Transverse colon (tissue), 4 donors: ENCODE data around the gene PCDHGB4. TPM values are rescaled to one million over a fixed set of nuclear protein-coding genes. Genes with fewer than 3 reads are reported as not detected.
"Not testable (repeated sequence)": the region's sequence is repeated elsewhere in the genome, so short reads cannot be mapped to it uniquely, and the experiment has no call there.

Experiments
- DNase-seq: peaks from one replicate; pipeline ENCODE4 v3.0.0-alpha.2; 2019
- H3K27ac ChIP-seq, 4 donors: fragments of 200-600 bp; sonication (generic); 2 replicates each; pipeline ENCODE4 v1.5.1; 2016 to 2018; ENCODE audit warnings: inconsistent platforms in 4 of 4
- H3K27me3 ChIP-seq: fragments of 200-600 bp; sonication (generic); 2 replicates; pipeline ENCODE4 v1.5.1; 2017; ENCODE audit warnings: inconsistent platforms
- H3K36me3 ChIP-seq, 4 donors: fragments of 200-600 bp; sonication (generic); 2 replicates each; pipeline ENCODE4 v1.5.1; 2017 to 2019; ENCODE audit warnings: inconsistent platforms in 4 of 4
- H3K4me1 ChIP-seq, 4 donors: fragments of 200-600 bp; sonication (generic); 2 replicates each; pipeline ENCODE4 v1.5.1; 2017 to 2020; ENCODE audit warnings: inconsistent platforms in 4 of 4
- H3K4me3 ChIP-seq, 4 donors: fragments of 200-600 bp; sonication (generic); 1 replicate in 1 of 4; 2 replicates in 3 of 4; pipeline versions ENCODE4 v1.5.1 to v1.6.1; 2017 to 2019; ENCODE audit warnings: inconsistent platforms in 4 of 4
- H3K9me3 ChIP-seq, 2 donors: fragments of 200-600 bp; sonication (generic); 2 replicates each; pipeline ENCODE4 v1.5.1; 2017 to 2019; ENCODE audit warnings: inconsistent platforms in 2 of 2
- EP300 ChIP-seq: sonication (generic); formaldehyde crosslinking; IDR thresholded peaks from one replicate; pipeline ENCODE4 v1.6.1; 2017; ENCODE audit warnings: antibody characterized with exemption, low read depth
- POLR2A ChIP-seq: fragments of 450-650 bp; IDR thresholded peaks from one replicate; pipeline ENCODE4 v1.6.1; 2016; ENCODE audit warnings: antibody characterized with exemption, mild to moderate bottlenecking, moderate library complexity
- POLR2AphosphoS5 ChIP-seq, 3 donors: sonication (generic); formaldehyde crosslinking; IDR thresholded peaks; one replicate each; pipeline ENCODE4 v1.6.1; 2016; ENCODE audit warnings: antibody characterized with exemption in 3 of 3
- WGBS, 2 donors: methylation state at CpG; one replicate each; pipeline ENCODE4 v1.1.5; 2018; ENCODE audit warnings: low coverage in 1 of 2; 5-methylcytosine and 5-hydroxymethylcytosine counted together
- in situ Hi-C, 4 donors: fragments of 200-750 bp; cut with MboI; loops; one replicate each; pipeline versions ENCODE4 v1.15.0 to v1.15.1; 2017; ENCODE audit warnings: low sequenced_read_pairs in 3 of 4, low pct_ligation_motif_present in 1 of 4, low pct_unique_long_range_greater_than_20kb in 1 of 4
- intact Hi-C: fragments of 100-400 bp; cut with DNase I; formaldehyde crosslinking; loops from one replicate; pipeline ENCODE4 v1.15.1; 2023; ENCODE audit warnings: low total_unique reads
- total RNA-seq, 4 donors: library from RNA; depleted of rRNA; stranded (reverse); fragments of >200 nt; gene quantifications; one replicate each; pipeline ENCODE4 v1.1.0, GENCODE V29; 2016
- TF ChIP-seq, protein P1 (sequence below), 5 experiments: fragments of 200-600 bp in 3 of 5; fragments of 450-650 bp in 2 of 5; sonication (generic) in 3 of 5; IDR thresholded peaks; 1 replicate in 2 of 5; 2 replicates in 3 of 5; pipeline ENCODE4 v1.5.1; 2016 to 2017; ENCODE audit warnings: antibody characterized with exemption in 5 of 5, inconsistent platforms in 3 of 5, mild to moderate bottlenecking in 2 of 5, moderate library complexity in 1 of 5

The PCDHGB4 gene
- 1 to 10 TPM in 2 of 4 donors, under 1 TPM in 2; 0.40 to 4.4 (median 2.4) TPM for total RNA-seq

DNA sequence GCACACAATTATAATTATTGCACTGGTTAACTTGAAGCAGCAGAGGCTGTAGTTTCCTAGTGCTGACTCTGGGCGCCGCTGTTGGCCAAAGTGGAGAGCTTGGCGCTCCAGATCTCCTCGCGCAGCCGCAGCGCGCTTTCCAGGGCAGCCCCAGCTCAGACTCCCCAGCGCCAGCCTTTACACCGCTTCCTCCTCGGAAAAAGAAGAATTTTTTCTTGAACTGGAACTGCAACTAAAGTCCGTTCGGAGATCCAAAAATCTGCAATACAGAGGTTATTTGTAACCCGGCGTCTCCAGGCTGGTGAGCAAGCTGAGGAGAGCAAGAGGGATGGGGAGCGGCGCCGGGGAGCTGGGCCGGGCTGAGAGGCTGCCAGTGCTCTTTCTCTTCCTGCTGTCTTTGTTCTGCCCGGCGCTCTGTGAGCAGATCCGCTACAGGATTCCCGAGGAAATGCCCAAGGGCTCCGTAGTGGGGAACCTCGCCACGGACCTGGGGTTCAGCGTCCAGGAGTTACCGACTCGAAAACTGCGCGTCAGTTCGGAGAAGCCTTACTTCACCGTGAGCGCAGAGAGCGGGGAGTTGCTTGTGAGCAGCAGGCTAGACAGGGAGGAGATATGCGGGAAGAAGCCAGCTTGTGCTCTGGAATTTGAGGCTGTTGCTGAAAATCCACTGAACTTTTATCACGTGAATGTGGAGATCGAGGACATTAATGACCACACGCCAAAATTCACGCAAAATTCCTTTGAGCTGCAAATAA, at the start of gene PCDHGB4:
TSS of gene PCDHGB4 (plus strand) at position 142 of the 755 bp plus-strand sequence. CDS start at position 329, 187 bp downstream.
- in situ Hi-C loops = loop anchor here in 1 of 4 donors (25.0 kb wide), 1 partner anchor 175 kb away; the partner anchor contains the start of genes PCDHB12, PCDHB13 and PCDHB14
- intact Hi-C loops, H3K27ac ChIP-seq, DNase-seq, H3K27me3 ChIP-seq, H3K36me3 ChIP-seq, H3K4me1 ChIP-seq: not testable (repeated sequence)
- 43 to 44% methylated on average over 10 to 23 of the region's 40 CpGs for WGBS, 2 donors
- TF ChIP-seq, protein P1, sequence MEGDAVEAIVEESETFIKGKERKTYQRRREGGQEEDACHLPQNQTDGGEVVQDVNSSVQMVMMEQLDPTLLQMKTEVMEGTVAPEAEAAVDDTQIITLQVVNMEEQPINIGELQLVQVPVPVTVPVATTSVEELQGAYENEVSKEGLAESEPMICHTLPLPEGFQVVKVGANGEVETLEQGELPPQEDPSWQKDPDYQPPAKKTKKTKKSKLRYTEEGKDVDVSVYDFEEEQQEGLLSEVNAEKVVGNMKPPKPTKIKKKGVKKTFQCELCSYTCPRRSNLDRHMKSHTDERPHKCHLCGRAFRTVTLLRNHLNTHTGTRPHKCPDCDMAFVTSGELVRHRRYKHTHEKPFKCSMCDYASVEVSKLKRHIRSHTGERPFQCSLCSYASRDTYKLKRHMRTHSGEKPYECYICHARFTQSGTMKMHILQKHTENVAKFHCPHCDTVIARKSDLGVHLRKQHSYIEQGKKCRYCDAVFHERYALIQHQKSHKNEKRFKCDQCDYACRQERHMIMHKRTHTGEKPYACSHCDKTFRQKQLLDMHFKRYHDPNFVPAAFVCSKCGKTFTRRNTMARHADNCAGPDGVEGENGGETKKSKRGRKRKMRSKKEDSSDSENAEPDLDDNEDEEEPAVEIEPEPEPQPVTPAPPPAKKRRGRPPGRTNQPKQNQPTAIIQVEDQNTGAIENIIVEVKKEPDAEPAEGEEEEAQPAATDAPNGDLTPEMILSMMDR (IDR thresholded peaks at IDR 0.05) = peak in 1 of 5 experiments; percentile 6
- H3K9me3 ChIP-seq = peaks cover 74 to 89% of the 10 kb centered on the region in 2 donors
- H3K4me3 ChIP-seq = peak within 1 kb of the TSS in 1 of 4 donors; percentile 21

DNA sequence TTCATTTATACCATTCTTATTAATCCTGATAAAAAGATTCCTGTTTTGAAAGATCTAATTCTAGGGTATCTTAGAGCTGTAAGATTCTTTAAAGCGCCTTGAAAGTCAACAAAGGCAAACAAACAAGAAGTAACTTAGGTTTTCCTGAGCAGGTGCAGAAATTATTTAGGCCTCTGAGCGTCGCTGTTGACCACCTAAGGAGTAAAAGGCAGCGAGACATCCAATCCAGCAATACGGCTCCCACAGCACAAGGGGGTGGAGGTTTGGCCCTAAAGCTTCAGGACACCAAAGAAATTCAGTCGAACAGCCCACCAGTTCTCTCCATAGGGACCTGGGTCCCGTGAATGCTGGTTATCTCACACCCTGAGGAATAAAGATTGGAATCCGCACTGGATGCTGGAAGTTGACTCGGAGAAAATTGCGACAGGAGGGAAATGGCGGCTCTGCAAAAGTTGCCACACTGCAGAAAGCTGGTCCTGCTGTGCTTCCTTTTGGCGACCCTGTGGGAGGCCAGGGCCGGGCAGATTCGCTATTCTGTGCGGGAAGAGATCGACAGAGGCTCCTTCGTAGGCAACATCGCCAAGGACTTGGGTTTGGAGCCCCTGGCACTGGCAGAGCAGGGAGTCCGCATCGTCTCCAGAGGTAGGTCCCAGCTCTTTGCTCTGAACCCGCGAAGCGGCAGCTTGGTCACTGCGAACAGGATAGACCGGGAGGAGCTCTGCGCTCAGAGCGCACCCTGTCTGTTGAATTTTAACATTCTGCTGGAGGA, 48.8 kb upstream of the PCDHGB4 start, which contains the start of gene PCDHGA2:
TSS of gene PCDHGA2 (plus strand) at position 223 of the 769 bp plus-strand sequence.
- in situ Hi-C loops (no loop called here), intact Hi-C loops (no loop called here)
- TF ChIP-seq POLR2A = no peak
- TF ChIP-seq, protein P1 (IDR thresholded peaks at IDR 0.05) = no peak
- TF ChIP-seq EP300 = no peak
- no peak for TF ChIP-seq POLR2AphosphoS5 (IDR thresholded peaks at IDR 0.05)
- peaks cover 48 to 68% of the 10 kb centered on the region in 2 donors for H3K9me3 ChIP-seq
- DNase-seq = no peak
- H3K36me3 ChIP-seq = peaks cover 0 to 3% (median 0%) of the 10 kb centered on the region in 4 donors
- no peaks in the 10 kb centered on the region for H3K4me1 ChIP-seq
- 7 to 37% methylated on average over 6 to 27 of the region's 27 CpGs for WGBS, 2 donors
- H3K4me3 ChIP-seq = peak within 1 kb of the TSS in 1 of 4 donors; percentile 19
- no peak within 1 kb of the TSS for H3K27ac ChIP-seq
- H3K27me3 ChIP-seq = peaks cover 61% of the 10 kb centered on the region

DNA sequence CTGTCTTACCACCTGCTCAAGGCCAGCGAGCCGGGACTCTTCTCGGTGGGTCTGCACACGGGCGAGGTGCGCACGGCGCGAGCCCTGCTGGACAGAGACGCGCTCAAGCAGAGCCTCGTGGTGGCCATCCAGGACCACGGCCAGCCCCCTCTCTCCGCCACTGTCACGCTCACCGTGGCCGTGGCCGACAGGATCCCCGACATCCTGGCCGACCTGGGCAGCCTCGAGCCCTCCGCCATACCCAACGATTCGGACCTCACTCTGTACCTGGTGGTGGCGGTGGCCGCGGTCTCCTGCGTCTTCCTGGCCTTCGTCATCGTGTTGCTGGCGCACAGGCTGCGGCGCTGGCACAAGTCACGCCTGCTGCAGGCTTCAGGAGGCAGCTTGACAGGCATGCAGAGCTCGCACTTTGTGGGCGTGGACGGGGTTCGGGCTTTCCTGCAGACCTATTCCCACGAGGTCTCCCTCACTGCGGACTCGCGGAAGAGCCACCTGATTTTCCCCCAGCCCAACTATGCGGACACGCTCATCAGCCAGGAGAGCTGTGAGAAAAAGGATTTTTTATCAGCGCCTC, 46.6 kb upstream of the PCDHGB4 start:
- in situ Hi-C loops, H3K4me1 ChIP-seq, H3K36me3 ChIP-seq, H3K4me3 ChIP-seq, DNase-seq, intact Hi-C loops, H3K27ac ChIP-seq: not testable (repeated sequence)
- peaks cover 44 to 68% of the 10 kb centered on the region in 2 donors for H3K9me3 ChIP-seq
- H3K27me3 ChIP-seq = peaks cover 42% of the 10 kb centered on the region
- WGBS, 2 donors = 82 to 91% methylated on average over 2 to 41 of the region's 45 CpGs

DNA sequence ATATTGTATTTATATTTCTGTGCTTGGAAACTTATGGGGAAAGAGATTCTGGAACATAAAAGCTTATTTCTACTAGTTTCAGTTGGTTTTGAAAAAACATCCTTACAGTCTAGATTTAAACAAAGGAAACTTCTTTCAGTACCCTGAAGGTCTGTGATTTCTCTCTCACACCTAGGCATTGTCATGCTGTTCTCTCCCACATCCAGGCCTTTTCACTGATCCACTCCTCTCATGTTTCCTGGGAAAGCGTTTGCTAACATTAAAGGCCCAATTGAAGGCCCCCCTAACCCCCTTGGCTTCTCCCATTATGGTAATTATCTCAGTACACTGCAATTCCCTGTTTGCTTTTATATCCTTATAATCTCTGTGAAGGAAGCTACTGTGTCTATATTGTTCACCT, 44.7 kb upstream of the PCDHGB4 start:
- no peak for DNase-seq
- WGBS, 2 donors = 10 to 45% methylated on average over 1 of the region's 1 CpG
- in situ Hi-C loops = no loop called here
- H3K27ac ChIP-seq = no peak overlapping the region
- peaks cover 24% of the 10 kb centered on the region for H3K27me3 ChIP-seq
- TF ChIP-seq POLR2A = no peak
- no peak for TF ChIP-seq POLR2AphosphoS5 (IDR thresholded peaks at IDR 0.05)
- TF ChIP-seq EP300 = no peak
- TF ChIP-seq, protein P1 (IDR thresholded peaks at IDR 0.05) = no peak
- no peaks in the 10 kb centered on the region for H3K36me3 ChIP-seq
- H3K4me3 ChIP-seq = no peak overlapping the region
- intact Hi-C loops = no loop called here
- no peaks in the 10 kb centered on the region for H3K4me1 ChIP-seq
- peaks cover 38 to 54% of the 10 kb centered on the region in 2 donors for H3K9me3 ChIP-seq
